Kidney epithelial cell (primary cell): Measurements from ENCODE around the gene WDR70. TPM values are rescaled to one million over a fixed set of nuclear protein-coding genes. Genes with fewer than 3 reads are reported as not detected.
"Not testable (repeated sequence)": the region's sequence is repeated elsewhere in the genome, so short reads cannot be mapped to it uniquely, and the experiment has no call there.

ENCODE experiments used
- DNase-seq: peaks from one replicate; pipeline ENCODE4 v3.0.0-alpha.2; 2010; ENCODE audit warnings: low read depth
- H3K27me3 ChIP-seq: 2 replicates; pipeline ENCODE4 v1.6.0; 2011; ENCODE audit warnings: low read length; ENCODE audit not compliant: control insufficient read depth, insufficient read depth
- H3K36me3 ChIP-seq: 2 replicates; pipeline ENCODE4 v1.5.1; 2011; ENCODE audit warnings: low read length; ENCODE audit not compliant: control insufficient read depth, insufficient read depth
- H3K4me3 ChIP-seq: 2 replicates; pipeline ENCODE4 v1.5.1; 2011; ENCODE audit warnings: low read depth, mild to moderate bottlenecking, control low read depth, low read length
- total RNA-seq: library from RNA; depleted of rRNA; stranded (reverse); fragments of >200 nt; gene quantifications from 2 replicates; pipeline ENCODE4 v1.2.3, GENCODE V29; 2015
- TF ChIP-seq, protein P1 (sequence below): IDR thresholded peaks from 2 replicates; pipeline ENCODE4 v1.5.1; 2011; ENCODE audit warnings: mild to moderate bottlenecking, moderate library complexity, low read length, control low read depth, inconsistent platforms; ENCODE audit not compliant: insufficient read depth, poor library complexity, severe bottlenecking

The WDR70 gene
- total RNA-seq, 1 donor from 2014 or later, result 19.6 TPM

DNA sequence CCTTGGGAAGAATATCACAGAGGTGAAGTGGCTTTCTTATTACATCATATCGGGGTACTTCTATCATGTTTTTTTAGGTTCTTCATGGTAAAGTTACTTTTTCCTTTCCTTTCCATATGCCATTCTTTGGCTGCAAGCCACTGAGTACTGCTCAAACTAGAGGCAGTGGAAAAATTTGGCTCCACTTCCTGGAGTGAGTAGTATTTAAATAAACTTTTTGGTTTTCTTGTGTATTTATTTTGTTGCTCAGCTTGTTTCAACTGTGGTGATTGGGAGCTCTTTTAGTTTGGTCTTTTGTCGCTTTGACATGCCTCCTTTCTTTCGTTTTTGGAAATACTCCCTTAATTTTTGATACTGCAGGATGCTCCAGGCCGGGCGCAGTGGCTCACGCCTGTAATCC, 69.8 kb downstream of the WDR70 start:
- Histone ChIP-seq H3K27me3 (no peaks in the 10 kb centered on the region), H3K36me3 (no peaks in the 10 kb centered on the region), H3K4me3 (no peak overlapping the region)
- TF ChIP-seq, protein P1, sequence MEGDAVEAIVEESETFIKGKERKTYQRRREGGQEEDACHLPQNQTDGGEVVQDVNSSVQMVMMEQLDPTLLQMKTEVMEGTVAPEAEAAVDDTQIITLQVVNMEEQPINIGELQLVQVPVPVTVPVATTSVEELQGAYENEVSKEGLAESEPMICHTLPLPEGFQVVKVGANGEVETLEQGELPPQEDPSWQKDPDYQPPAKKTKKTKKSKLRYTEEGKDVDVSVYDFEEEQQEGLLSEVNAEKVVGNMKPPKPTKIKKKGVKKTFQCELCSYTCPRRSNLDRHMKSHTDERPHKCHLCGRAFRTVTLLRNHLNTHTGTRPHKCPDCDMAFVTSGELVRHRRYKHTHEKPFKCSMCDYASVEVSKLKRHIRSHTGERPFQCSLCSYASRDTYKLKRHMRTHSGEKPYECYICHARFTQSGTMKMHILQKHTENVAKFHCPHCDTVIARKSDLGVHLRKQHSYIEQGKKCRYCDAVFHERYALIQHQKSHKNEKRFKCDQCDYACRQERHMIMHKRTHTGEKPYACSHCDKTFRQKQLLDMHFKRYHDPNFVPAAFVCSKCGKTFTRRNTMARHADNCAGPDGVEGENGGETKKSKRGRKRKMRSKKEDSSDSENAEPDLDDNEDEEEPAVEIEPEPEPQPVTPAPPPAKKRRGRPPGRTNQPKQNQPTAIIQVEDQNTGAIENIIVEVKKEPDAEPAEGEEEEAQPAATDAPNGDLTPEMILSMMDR, result no peak
- DNase-seq, result no peak

DNA sequence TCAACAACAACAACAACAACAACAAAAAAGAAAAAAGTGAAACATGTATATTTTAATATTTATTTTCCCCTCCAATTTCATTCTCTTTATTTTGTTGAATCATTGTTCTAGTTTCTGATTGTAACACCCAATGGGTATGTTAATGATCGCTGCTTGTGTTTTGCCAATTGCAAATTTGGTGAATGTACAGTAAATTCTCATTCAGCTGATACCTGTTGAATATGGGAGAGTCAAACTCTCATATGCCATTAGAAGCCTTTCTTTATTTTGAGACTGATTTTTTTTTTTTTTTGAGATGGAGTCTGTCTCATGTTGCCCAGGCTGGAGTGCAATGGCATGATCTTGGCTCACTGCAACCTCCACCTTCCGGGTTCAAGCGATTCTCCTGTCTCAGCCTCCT, 72.9 kb downstream of the WDR70 start:
- not testable (repeated sequence) for H3K4me3 ChIP-seq, H3K36me3 ChIP-seq, DNase-seq, H3K27me3 ChIP-seq

DNA sequence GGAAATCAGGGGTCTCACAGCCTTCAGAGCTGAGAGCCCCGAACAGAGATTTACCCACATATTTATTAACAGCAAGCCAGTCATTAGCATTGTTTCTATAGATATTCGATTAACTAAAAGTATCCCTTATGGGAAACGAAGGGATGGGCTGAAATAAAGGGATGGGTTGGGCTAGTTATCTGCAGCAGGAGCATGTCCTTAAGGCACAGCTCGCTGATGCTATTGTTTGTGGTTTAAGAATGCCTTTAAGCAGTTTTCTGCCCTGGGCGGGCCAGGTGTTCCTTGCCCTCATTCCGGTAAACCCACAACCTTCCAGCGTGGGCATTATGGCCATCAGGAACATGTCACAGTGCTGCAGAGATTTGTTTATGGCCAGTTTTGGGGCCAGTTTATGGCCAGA, 74.1 kb downstream of the WDR70 start:
- not testable (repeated sequence) for DNase-seq, H3K36me3 ChIP-seq, H3K4me3 ChIP-seq, H3K27me3 ChIP-seq

DNA sequence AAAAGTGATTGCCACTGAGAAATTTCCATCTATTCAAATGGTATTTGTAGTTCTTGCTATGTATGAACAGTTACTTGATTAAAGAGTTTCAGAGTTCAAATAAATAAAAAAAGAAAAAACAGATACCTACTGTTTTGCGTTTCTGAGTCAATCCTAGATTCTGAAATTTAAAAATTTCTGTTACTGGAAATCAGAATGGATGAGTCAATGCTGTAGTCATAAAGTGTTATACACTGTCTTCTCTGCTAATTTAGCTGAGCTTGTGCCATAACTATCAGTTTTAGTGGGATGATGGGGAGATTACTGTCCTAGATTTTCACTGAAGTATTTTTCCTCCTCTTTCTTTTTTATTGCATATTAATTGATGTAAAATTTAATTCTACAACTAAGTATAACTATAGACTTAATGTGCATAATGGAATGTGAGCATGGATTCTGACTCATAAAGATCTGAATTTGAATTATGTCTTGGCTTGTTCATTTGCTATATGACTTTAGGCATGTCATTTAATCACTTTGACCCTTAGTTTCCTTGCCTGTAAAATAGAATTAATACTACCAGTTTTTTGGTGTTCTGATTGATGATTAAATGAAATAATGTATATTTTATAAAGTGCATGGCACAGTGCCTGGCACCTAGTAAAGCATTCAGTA, 75.4 kb downstream of the WDR70 start:
- not testable (repeated sequence) for DNase-seq, H3K4me3 ChIP-seq, H3K27me3 ChIP-seq, H3K36me3 ChIP-seq

DNA sequence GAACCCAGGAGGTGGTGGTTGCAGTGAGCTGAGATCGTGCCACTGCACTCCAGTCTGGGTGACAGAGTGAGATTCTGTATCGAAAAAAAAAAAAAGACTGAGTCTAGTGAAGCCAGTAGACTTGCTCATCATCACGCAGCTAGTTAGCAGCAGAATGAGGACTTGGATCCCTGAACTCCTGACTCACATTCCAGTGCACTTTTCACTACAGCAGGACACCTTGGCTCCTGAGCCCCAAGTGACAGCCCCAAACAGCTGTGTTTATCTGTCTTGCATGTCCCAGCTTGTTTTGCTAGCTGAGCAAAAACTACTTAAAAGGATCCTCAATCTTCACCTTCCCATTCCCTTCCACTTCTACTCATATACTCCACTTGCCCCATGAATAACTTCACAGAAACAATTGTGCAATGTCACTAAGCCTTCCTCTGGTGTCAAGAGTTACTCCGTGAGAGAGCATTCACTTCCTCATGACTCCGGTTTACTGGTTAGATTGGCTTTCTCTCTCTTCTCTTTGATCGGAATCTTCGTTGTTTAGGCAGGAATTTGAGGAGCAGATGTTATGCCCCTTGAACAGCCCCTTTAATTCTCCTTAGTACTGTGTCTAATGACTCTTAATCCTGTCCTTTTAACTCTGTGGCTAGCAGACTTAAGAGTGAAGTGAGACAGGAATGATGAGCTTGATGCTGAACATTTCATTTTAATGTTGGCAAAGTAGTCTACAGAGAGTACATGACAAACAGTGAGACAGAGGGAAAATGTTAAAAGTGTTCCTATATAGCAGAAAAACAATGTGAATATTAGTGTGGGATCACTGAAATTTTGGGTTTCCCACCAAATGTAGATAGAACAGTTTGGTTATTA, 84.3 kb downstream of the WDR70 start:
- H3K36me3 ChIP-seq, DNase-seq, H3K27me3 ChIP-seq, H3K4me3 ChIP-seq: not testable (repeated sequence)

DNA sequence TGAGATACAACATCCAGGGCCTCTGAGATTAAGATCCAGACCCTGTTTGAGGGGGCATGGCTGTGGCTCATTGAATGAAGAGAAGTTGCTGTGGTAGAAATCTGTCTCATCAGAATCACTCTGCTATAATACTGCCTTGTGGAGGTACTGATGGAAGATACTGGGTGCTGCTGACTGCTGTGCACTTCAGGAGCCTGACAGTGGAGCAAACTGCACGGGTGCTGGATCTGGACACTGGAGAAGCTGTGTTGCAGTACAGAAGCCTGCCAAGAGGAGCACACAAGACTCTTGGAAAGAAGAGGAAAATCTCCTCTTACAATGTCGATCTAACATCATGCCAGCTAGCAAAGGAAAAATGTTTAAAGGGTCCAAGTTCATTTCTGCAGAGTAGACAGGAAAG, 85.5 kb downstream of the WDR70 start:
- H3K27me3 ChIP-seq, H3K36me3 ChIP-seq, H3K4me3 ChIP-seq, DNase-seq: not testable (repeated sequence)

DNA sequence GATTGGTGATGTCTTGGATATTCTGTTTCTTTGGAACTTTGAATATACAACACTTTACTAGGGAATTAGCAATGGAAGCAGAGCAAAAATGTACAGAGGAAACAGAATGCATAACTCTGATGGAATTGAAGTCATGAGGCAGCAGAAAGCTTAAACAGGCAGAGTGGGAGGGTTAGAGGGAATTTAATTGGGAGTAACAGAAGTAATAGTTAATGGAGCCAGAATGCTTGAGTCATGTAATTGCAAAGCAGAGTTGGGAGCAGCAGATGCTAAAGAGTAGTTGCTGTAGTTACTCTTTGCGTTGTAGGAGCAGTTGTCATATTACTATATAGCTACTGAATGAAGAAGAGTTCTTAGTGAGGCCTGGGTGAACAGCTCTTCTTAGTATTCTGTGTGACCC, 90.3 kb downstream of the WDR70 start:
- not testable (repeated sequence) for H3K4me3 ChIP-seq, H3K36me3 ChIP-seq, DNase-seq, H3K27me3 ChIP-seq

DNA sequence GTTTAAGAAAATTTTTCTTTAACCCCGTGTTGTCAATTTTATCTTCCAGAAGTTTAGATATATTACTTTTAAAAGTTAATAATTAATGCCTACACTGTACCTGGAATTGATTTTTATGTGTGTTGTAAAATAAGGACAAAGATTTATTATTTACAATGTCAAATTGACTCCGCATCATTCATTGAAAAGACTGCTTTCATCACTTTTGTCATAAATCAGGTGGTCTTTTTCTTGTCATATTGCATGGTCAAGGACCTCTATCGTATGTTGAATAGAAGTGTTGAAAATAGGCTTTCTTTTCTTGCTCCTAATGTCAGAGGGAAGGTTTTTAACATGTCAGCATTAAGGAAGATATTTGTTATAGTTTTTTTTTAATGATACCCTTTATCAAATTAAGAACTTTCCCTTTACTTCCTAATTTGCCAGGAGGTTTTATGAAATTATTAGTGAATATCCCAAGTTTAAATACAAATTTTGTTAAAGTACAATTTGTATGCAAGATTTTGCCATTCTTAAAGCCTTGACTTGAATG, 92.6 kb downstream of the WDR70 start:
- Histone ChIP-seq H3K36me3 (no peaks in the 10 kb centered on the region), H3K27me3 (no peaks in the 10 kb centered on the region), H3K4me3 (no peak overlapping the region)
- TF ChIP-seq, protein P1, result no peak
- DNase-seq, result no peak

DNA sequence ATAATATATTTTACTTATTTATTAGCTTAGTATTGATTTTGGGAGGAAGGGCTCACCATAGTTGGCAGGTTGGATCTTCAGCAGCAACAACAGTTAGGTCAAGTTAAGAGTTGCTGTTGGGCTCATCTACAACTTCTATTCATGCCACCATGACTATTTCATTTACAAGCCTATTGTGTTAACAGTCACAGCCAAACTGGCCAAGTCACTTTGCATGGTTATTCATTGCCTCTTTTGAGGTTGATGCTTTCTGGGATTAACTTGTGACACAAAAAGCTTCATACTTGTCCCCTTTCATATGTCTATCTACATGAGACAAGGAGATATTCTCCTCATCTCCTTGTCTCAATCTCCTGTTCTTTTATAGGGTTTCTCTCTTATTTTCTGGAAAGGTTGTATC, 98.3 kb downstream of the WDR70 start:
- H3K4me3 ChIP-seq, result no peak overlapping the region
- H3K27me3 ChIP-seq, result no peaks in the 10 kb centered on the region
- TF ChIP-seq, protein P1, result no peak
- DNase-seq, result no peak
- no peaks in the 10 kb centered on the region for H3K36me3 ChIP-seq
